Left ventricle myocardium inferior (tissue), 1 donor: Measurements from ENCODE around the gene CTDSP1. TPM values are rescaled to one million over a fixed set of nuclear protein-coding genes. Genes with fewer than 3 reads are reported as not detected.

Experiments used
- DNase-seq: peaks from one replicate; pipeline ENCODE4 v3.0.0-alpha.2; 2020
- H3K27ac ChIP-seq: fragments of 200-600 bp; replicated peaks from 2 replicates; pipeline ENCODE4 v1.8.0; 2021
- H3K27me3 ChIP-seq: fragments of 200-600 bp; 2 replicates; pipeline ENCODE4 v1.8.0; 2021; ENCODE audit warnings: low read depth
- H3K36me3 ChIP-seq: fragments of 200-600 bp; 2 replicates; pipeline ENCODE4 v1.8.0; 2021
- H3K4me1 ChIP-seq: fragments of 200-600 bp; 2 replicates; pipeline ENCODE4 v1.8.0; 2021
- H3K4me3 ChIP-seq: fragments of 200-600 bp; 2 replicates; pipeline ENCODE4 v1.8.0; 2021; ENCODE audit warnings: mild to moderate bottlenecking, moderate library complexity
- H3K9me3 ChIP-seq: fragments of 200-600 bp; replicated peaks from 2 replicates; pipeline ENCODE4 v1.8.0; 2021
- CTCF ChIP-seq: fragments of 200-600 bp; IDR thresholded peaks from 2 replicates; pipeline ENCODE4 v1.8.0; 2021; ENCODE audit warnings: antibody characterized with exemption, mild to moderate bottlenecking, borderline replicate concordance
- intact Hi-C: fragments of 100-400 bp; cut with micrococcal nuclease; formaldehyde crosslinking; loops from one replicate; pipeline ENCODE4 v1.11.0; 2022
- total RNA-seq: library from RNA; stranded (reverse); fragmentation: NEBNext Ultra II Directional; extraction: Animal tissue kit (Norgen Biotek cat#: 25700); gene quantifications from one replicate; pipeline ENCODE4 v1.2.1, GENCODE V29; 2021
- donor health status: DM: no; HTN: yes; CAD: no; lungs with severe emphysema.

CTDSP1 gene
- total RNA-seq, 1 donor from 2014 or later = 81.5 TPM

- no peaks in the 10 kb centered on the region for H3K27me3 ChIP-seq
These were observed 1.5 kb downstream of the CTDSP1 start for GRCh38 chr2:218400930-218401881.

DNA sequence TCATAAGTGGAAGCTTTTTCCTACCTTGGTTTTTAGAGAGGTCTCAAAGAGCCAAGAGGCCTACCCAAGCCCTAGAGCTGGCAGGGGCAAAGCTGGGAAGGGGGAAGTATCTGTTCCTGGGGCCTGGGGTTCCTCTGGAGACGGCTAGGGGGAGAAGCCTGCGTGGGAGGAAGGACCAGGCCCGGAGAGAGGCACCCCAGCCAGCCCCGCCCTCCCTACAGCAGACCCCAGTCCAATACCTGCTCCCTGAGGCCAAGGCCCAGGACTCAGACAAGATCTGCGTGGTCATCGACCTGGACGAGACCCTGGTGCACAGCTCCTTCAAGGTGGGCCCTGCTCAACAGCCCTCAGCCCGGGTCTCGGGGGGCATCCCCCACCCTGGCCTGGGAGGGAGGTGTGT, 2.2 kb downstream of the CTDSP1 start:
- Histone ChIP-seq H3K36me3 (peaks cover 43% of the 10 kb centered on the region), H3K4me1 (peaks cover 88% of the 10 kb centered on the region), H3K4me3 (peak overlapping the region; percentile 100), H3K27me3 (no peaks in the 10 kb centered on the region), H3K9me3 (no peaks in the 10 kb centered on the region), H3K27ac (peak overlapping the region; percentile 100)
- intact Hi-C loops = no loop called here
- DNase-seq = peak; percentile 20
- no peak for TF ChIP-seq CTCF

More at GRCh38 chr2:218400930-218401881, 1.5 kb downstream of the CTDSP1 start:
- Histone ChIP-seq H3K4me3 (peak overlapping the region; percentile 100), H3K9me3 (no peaks in the 10 kb centered on the region), H3K27ac (peak overlapping the region; percentile 100), H3K4me1 (peaks cover 92% of the 10 kb centered on the region), H3K36me3 (peaks cover 43% of the 10 kb centered on the region)
- no peak for TF ChIP-seq CTCF
- intact Hi-C loops = no loop called here
- DNase-seq = peak; percentile 29

DNA sequence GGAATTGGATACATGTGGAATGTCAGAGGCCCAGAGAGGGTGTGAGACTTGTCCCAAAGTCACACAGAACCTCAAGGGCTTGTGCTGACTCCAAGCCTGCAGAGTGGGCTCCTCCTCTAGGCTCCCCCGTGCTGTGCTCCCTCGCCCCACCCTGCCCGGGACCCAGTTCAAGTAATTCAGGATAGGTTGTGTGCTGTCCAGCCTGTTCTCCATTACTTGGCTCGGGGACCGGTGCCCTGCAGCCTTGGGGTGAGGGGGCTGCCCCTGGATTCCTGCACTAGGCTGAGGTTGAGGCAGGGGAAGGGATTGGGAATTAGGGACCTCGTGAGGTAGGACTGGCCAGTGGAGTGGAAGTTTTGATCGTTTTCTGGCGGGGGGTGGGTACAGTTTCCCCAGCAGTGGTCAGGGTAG, 2.8 kb downstream of the CTDSP1 start:
- Histone ChIP-seq H3K27me3 (no peaks in the 10 kb centered on the region), H3K4me3 (peak overlapping the region; percentile 100), H3K9me3 (no peaks in the 10 kb centered on the region), H3K4me1 (peaks cover 88% of the 10 kb centered on the region), H3K27ac (peak overlapping the region; percentile 100), H3K36me3 (peaks cover 43% of the 10 kb centered on the region)
- TF ChIP-seq CTCF = no peak
- intact Hi-C loops = no loop called here
- DNase-seq = no peak

DNA sequence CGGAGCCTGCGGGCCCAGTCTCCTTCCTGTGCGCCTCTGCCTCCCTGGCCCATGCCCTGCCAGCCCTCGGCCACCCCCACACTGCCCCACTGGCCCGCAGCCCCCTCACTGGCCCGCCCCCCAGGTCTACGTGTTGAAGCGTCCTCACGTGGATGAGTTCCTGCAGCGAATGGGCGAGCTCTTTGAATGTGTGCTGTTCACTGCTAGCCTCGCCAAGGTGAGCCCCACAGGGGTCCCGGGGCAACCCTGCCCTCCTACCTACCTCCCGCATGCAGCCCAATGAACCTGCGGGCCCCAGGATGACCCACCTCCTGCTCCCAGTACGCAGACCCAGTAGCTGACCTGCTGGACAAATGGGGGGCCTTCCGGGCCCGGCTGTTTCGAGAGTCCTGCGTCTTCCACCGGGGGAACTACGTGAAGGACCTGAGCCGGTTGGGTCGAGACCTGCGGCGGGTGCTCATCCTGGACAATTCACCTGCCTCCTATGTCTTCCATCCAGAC, 3.3 kb downstream of the CTDSP1 start:
- TF ChIP-seq CTCF = no peak
- intact Hi-C loops = no loop called here
- Histone ChIP-seq H3K4me1 (peaks cover 88% of the 10 kb centered on the region), H3K27me3 (no peaks in the 10 kb centered on the region), H3K9me3 (no peaks in the 10 kb centered on the region), H3K4me3 (peak overlapping the region; percentile 100), H3K36me3 (peaks cover 43% of the 10 kb centered on the region), H3K27ac (peak overlapping the region; percentile 100)
- DNase-seq = no peak

DNA sequence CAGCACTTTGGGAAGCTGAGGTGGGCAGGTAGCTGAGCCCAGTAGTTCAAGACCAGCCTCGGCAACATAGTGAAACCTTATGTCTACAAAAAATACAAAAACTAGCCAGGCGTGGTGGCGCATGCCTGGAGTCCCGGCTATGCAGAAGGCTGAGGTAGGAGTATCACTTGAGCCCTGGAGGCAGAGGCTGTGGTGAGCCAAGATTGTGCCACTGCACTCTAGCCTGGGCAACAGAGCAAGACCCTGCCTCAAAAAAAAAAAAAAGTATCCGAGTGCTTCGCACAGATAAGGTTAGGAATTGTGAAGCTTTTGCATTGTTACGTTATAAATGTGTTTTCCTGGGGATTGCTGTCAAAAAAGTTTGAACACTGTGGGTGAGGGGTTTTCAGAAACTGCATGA, 4.1 kb downstream of the CTDSP1 start:
- no peaks in the 10 kb centered on the region for H3K27me3 ChIP-seq
- intact Hi-C loops = no loop called here
- H3K36me3 ChIP-seq = peaks cover 43% of the 10 kb centered on the region
- H3K9me3 ChIP-seq = no peaks in the 10 kb centered on the region
- DNase-seq = no peak
- no peak overlapping the region for H3K4me3 ChIP-seq
- peaks cover 83% of the 10 kb centered on the region for H3K4me1 ChIP-seq
- peak overlapping the region; percentile 100 for H3K27ac ChIP-seq
- no peak for TF ChIP-seq CTCF
